ENCODE results near the gene MRPS9.

Gene MRPS9

DNA sequence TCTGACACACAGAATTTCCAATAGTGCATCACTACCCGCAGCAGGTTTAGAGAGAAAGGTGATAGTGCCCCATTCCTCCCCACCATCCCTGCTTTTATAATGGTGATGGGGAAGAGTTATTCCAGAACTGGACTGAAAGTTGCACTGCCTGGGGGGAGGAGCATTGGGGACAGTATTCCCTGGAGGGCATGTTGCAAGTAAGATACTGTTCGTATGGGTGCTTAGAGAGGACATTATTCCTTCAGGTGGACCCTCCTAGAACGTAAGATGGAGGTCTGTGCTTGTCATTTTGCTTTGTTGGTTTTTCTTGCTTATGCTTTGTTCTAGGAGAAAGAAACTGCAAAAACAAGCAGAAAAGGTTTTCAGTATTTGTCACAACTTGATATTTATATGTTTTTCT lies 23.7 kb downstream of the MRPS9 start:
- TF ChIP-seq, protein P1, sequence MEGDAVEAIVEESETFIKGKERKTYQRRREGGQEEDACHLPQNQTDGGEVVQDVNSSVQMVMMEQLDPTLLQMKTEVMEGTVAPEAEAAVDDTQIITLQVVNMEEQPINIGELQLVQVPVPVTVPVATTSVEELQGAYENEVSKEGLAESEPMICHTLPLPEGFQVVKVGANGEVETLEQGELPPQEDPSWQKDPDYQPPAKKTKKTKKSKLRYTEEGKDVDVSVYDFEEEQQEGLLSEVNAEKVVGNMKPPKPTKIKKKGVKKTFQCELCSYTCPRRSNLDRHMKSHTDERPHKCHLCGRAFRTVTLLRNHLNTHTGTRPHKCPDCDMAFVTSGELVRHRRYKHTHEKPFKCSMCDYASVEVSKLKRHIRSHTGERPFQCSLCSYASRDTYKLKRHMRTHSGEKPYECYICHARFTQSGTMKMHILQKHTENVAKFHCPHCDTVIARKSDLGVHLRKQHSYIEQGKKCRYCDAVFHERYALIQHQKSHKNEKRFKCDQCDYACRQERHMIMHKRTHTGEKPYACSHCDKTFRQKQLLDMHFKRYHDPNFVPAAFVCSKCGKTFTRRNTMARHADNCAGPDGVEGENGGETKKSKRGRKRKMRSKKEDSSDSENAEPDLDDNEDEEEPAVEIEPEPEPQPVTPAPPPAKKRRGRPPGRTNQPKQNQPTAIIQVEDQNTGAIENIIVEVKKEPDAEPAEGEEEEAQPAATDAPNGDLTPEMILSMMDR (conservative IDR thresholded peaks at IDR 0.05; ENCODE audit: low read depth, low read length): no peak
- H3K36me3 ChIP-seq (ENCODE audit: insufficient read depth): no peaks in the 10 kb centered on the region
- peaks cover 11% of the 10 kb centered on the region for H3K4me1 ChIP-seq (ENCODE audit: low read depth, poor library complexity, severe bottlenecking)
- H3K4me2 ChIP-seq: no peak overlapping the region
- no peak overlapping the region for H3K27ac ChIP-seq
- H3K4me3 ChIP-seq (IDR thresholded peaks at IDR 0.05; ENCODE audit: insufficient read depth, low read depth, low read length): no peak overlapping the region
- H3K79me2 ChIP-seq (ENCODE audit: insufficient read depth, low read depth): no peaks in the 10 kb centered on the region; the same call in 1 of the 2 replicates
- no peaks in the 10 kb centered on the region for H3K27me3 ChIP-seq (ENCODE audit: insufficient read depth, low read depth)
- no peak overlapping the region for H2AFZ ChIP-seq (ENCODE audit: low read depth)
- H4K20me1 ChIP-seq (ENCODE audit: insufficient read depth): no peaks in the 10 kb centered on the region
- H3K9ac ChIP-seq: no peak overlapping the region

DNA sequence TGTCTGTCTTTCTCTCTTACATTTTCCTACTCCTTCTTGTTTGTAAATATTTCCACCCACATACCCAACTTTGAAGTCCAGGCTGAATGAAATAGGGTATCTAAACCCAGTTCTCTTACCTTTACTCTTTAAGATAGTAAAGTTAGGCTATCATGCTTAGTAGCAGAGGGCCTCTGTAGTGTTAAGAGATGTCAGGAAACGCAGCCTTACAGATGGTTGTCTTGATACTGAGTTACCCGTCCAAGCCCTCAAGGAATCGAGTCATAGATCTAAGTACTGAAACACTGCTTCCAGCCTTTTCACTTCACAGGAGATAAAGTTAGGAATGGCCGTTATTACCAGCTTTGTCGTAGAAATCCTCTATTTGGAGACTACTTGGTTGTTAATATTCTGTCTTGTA lies 24.3 kb downstream of the MRPS9 start:
- TF ChIP-seq, protein P1 (conservative IDR thresholded peaks at IDR 0.05; ENCODE audit: low read depth, low read length): no peak

DNA sequence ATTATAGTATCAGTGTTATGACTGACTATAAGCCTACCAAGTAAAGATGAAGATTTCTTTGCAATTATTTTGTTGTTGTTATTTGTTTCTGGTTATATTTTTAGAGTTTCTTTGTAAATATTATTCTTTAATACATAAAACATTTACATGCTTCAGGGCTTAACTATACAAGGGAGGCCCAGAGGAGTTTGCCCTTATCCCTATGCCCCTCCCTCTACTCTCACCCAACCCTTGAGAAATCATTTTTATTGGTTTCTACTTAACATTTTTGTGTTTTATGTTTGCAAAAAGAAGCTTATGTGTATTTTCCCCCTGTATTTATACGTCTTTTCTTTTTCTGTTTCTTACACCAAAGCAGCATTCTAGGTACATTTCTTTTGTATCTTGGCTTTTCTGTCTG lies 30.5 kb downstream of the MRPS9 start:
- no peak overlapping the region for H3K4me2 ChIP-seq
- no peak overlapping the region for H3K9ac ChIP-seq
- H2AFZ ChIP-seq (ENCODE audit: low read depth): no peak overlapping the region
- peaks cover 37% of the 10 kb centered on the region for H3K4me1 ChIP-seq (ENCODE audit: low read depth, poor library complexity, severe bottlenecking)
- H3K27me3 ChIP-seq (ENCODE audit: insufficient read depth, low read depth): no peaks in the 10 kb centered on the region
- no peaks in the 10 kb centered on the region for H3K36me3 ChIP-seq (ENCODE audit: insufficient read depth)
- H3K79me2 ChIP-seq (ENCODE audit: insufficient read depth, low read depth): peaks cover 16% of the 10 kb centered on the region; the same call in 1 of the 2 replicates
- H4K20me1 ChIP-seq (ENCODE audit: insufficient read depth): no peaks in the 10 kb centered on the region
- no peak overlapping the region for H3K4me3 ChIP-seq (IDR thresholded peaks at IDR 0.05; ENCODE audit: insufficient read depth, low read depth, low read length)
- no peak overlapping the region for H3K27ac ChIP-seq
- TF ChIP-seq, protein P1 (conservative IDR thresholded peaks at IDR 0.05; ENCODE audit: low read depth, low read length): no peak

More for the DNA sequence above, 24.3 kb downstream of the MRPS9 start:
- no peaks in the 10 kb centered on the region for H3K36me3 ChIP-seq (ENCODE audit: insufficient read depth)
- peaks cover 12% of the 10 kb centered on the region for H3K4me1 ChIP-seq (ENCODE audit: low read depth, poor library complexity, severe bottlenecking)
- H3K9ac ChIP-seq: no peak overlapping the region
- no peak overlapping the region for H3K4me2 ChIP-seq
- H3K4me3 ChIP-seq (IDR thresholded peaks at IDR 0.05; ENCODE audit: insufficient read depth, low read depth, low read length): no peak overlapping the region
- peaks cover 3% of the 10 kb centered on the region for H3K79me2 ChIP-seq (ENCODE audit: insufficient read depth, low read depth)
- no peak overlapping the region for H3K27ac ChIP-seq
- no peaks in the 10 kb centered on the region for H3K27me3 ChIP-seq (ENCODE audit: insufficient read depth, low read depth)
- H2AFZ ChIP-seq (ENCODE audit: low read depth): no peak overlapping the region
- no peaks in the 10 kb centered on the region for H4K20me1 ChIP-seq (ENCODE audit: insufficient read depth)

DNA sequence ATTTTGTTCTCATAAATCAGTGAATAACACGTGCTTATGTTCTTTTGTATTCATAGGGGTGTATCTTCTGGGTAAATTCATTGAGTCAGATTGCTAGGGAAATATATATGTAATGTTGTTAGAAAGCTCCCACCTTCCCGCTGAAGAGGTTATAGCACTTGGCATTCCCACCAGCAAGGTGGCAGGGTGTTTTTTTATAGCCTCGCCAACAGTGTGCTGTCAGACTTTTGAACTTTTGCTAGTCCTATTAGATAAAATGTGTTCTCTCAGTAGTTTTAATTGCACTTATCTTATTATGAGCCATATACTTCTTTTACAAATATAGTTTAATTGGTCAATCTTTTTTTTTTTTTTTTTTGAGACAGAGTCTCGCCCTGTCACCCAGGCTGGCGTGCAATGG lies 31.0 kb downstream of the MRPS9 start:
- Histone ChIP-seq H3K4me1 (ENCODE audit: low read depth, poor library complexity, severe bottlenecking) (peaks cover 38% of the 10 kb centered on the region), H3K27me3 (ENCODE audit: insufficient read depth, low read depth) (no peaks in the 10 kb centered on the region), H3K4me3 (IDR thresholded peaks at IDR 0.05; ENCODE audit: insufficient read depth, low read depth, low read length) (no peak overlapping the region), H3K9ac (no peak overlapping the region), H3K4me2 (no peak overlapping the region), H3K27ac (no peak overlapping the region), H4K20me1 (ENCODE audit: insufficient read depth) (no peaks in the 10 kb centered on the region), H3K79me2 (ENCODE audit: insufficient read depth, low read depth) (peaks cover 17% of the 10 kb centered on the region; the same call in 1 of the 2 replicates), H3K36me3 (ENCODE audit: insufficient read depth) (no peaks in the 10 kb centered on the region), H2AFZ (ENCODE audit: low read depth) (no peak overlapping the region)
- TF ChIP-seq, protein P1 (conservative IDR thresholded peaks at IDR 0.05; ENCODE audit: low read depth, low read length): no peak
